B cell (primary cell): ENCODE measurements around the gene SZT2. TPM values are rescaled to one million over a fixed set of nuclear protein-coding genes. Genes with fewer than 3 reads are reported as not detected.

Source experiments
- ATAC-seq: fragments of 200-7000 bp; cut with Tn5 transposase; one replicate; pipeline ENCODE4 v1.10.0; 2021; ENCODE audit warnings: low read depth, mild to moderate bottlenecking, moderate number of reproducible peaks, moderate library complexity
- CTCF ChIA-PET: fragments of 350-600 bp; sonication (Branson Sonifier 250); formaldehyde crosslinking; loops from one replicate; lab custom pipeline; 2021; ENCODE audit warnings: antibody characterized with exemption, inconsistent platforms; lab: Charles Lee
- POLR2A ChIA-PET: fragments of 350-600 bp; sonication (Branson Sonifier 250); formaldehyde crosslinking; loops from one replicate; lab custom pipeline; 2021; ENCODE audit warnings: antibody characterized with exemption; lab: Charles Lee
- DNase-seq: peaks from one replicate; pipeline ENCODE4 v3.0.0; 2013
- H2AFZ ChIP-seq: 2 replicates; pipeline ENCODE4 v1.6.1; 2012; ENCODE audit warnings: mild to moderate bottlenecking, low read depth, low read length; ENCODE audit not compliant: insufficient read depth, poor library complexity, severe bottlenecking
- H3K27ac ChIP-seq, 2 donors: 1 replicate in 1 of 2; 2 replicates in 1 of 2; pipeline ENCODE4 v1.5.1; 2012 to 2013; ENCODE audit warnings: low read length in 2 of 2, mild to moderate bottlenecking in 2 of 2, moderate library complexity in 1 of 2
- H3K27me3 ChIP-seq, 4 experiments: fragments of 200-600 bp in 1 of 4; sonication (generic) in 1 of 4; replicated peaks in 1 of 4; 1 replicate in 2 of 4; 2 replicates in 2 of 4; pipeline versions ENCODE4 v1.6.1 to v1.7.0; 2013 to 2016; ENCODE audit warnings: low read length in 3 of 4, mild to moderate bottlenecking in 2 of 4, mixed read lengths in 1 of 4, moderate library complexity in 1 of 4; ENCODE audit not compliant: insufficient read depth in 4 of 4, control insufficient read depth in 3 of 4; ENCODE audit errors: control extremely low read depth in 1 of 4
- H3K36me3 ChIP-seq, 2 experiments: replicated peaks in 1 of 2; 1 replicate in 1 of 2; 2 replicates in 1 of 2; pipeline versions ENCODE4 v1.6.1 to v1.7.1; 2013; ENCODE audit warnings: low read length in 1 of 2; ENCODE audit not compliant: insufficient read depth in 2 of 2, control insufficient read depth in 1 of 2; ENCODE audit errors: control extremely low read depth in 1 of 2, extremely low read depth in 1 of 2
- H3K4me1 ChIP-seq, 2 donors: fragments of 200-600 bp in 1 of 2; sonication (generic) in 1 of 2; 1 replicate in 1 of 2; 2 replicates in 1 of 2; pipeline versions ENCODE4 v1.5.1 to v1.6.1; 2013 to 2017; ENCODE audit warnings: low read length in 2 of 2; ENCODE audit not compliant: control insufficient read depth in 2 of 2, insufficient read depth in 2 of 2
- H3K4me2 ChIP-seq: replicated peaks from 2 replicates; pipeline ENCODE3; 2012; ENCODE audit warnings: mild to moderate bottlenecking, low read depth, low read length; ENCODE audit not compliant: poor library complexity, severe bottlenecking
- H3K4me3 ChIP-seq, 5 experiments: fragments of 200-600 bp in 1 of 5; sonication (generic) in 1 of 5; 1 replicate in 3 of 5; 2 replicates in 2 of 5; pipeline versions ENCODE4 v1.5.1 to v1.7.0; 2011 to 2016; ENCODE audit warnings: low read length in 4 of 5, mild to moderate bottlenecking in 4 of 5, low read depth in 2 of 5, control low read depth in 1 of 5, moderate library complexity in 1 of 5; ENCODE audit not compliant: insufficient read depth in 1 of 5; ENCODE audit errors: control extremely low read depth in 1 of 5, extremely low read depth in 1 of 5
- H3K79me2 ChIP-seq: fragments of 200-600 bp; sonication (generic); one replicate; pipeline ENCODE4 v1.6.0; 2016; ENCODE audit warnings: low read length; ENCODE audit not compliant: control insufficient read depth, insufficient read depth
- H3K9ac ChIP-seq: fragments of 200-600 bp; sonication (generic); 2 replicates; pipeline ENCODE4 v1.6.1; 2017; ENCODE audit warnings: mild to moderate bottlenecking, low read length, moderate library complexity
- H3K9me3 ChIP-seq, 3 donors: one replicate each; pipeline versions ENCODE4 v1.6.1 to v1.7.1; 2013; ENCODE audit warnings: low read length in 2 of 3; ENCODE audit not compliant: control insufficient read depth in 2 of 3, insufficient read depth in 1 of 3; ENCODE audit errors: control extremely low read depth in 1 of 3
- H4K20me1 ChIP-seq: 2 replicates; pipeline ENCODE4 v1.6.0; 2012; ENCODE audit warnings: mild to moderate bottlenecking, low read length; ENCODE audit not compliant: insufficient read depth, control insufficient read depth, poor library complexity, severe bottlenecking
- H3K27ac Mint-ChIP-seq: one replicate; pipeline ENCODE4 v1.8.0; 2021; ENCODE audit warnings: mixed read lengths
- H3K27me3 Mint-ChIP-seq: one replicate; pipeline ENCODE4 v1.8.0; 2021; ENCODE audit warnings: mixed read lengths
- H3K4me1 Mint-ChIP-seq: one replicate; pipeline ENCODE4 v1.8.0; 2021; ENCODE audit warnings: mixed read lengths
- H3K4me3 Mint-ChIP-seq: one replicate; pipeline ENCODE4 v1.8.0; 2021; ENCODE audit warnings: mixed read lengths
- H3K9me3 Mint-ChIP-seq: one replicate; pipeline ENCODE4 v1.8.0; 2022; ENCODE audit warnings: mixed read lengths; ENCODE audit not compliant: insufficient read depth
- EZH2 ChIP-seq: IDR thresholded peaks from 2 replicates; pipeline ENCODE4 v1.6.1; 2012; ENCODE audit warnings: borderline replicate concordance, low read depth, mild to moderate bottlenecking, moderate library complexity, low read length; ENCODE audit not compliant: insufficient read depth, poor library complexity, severe bottlenecking
- WGBS: methylation state at CpG from one replicate; pipeline ENCODE4 v1.1.5; 2013; ENCODE audit warnings: missing lambda C conversion rate; ENCODE audit not compliant: insufficient coverage; 5-methylcytosine and 5-hydroxymethylcytosine counted together
- intact Hi-C: fragments of 100-400 bp; cut with micrococcal nuclease; formaldehyde crosslinking; loops from one replicate; pipeline ENCODE4 v1.10.0; 2022
- polyA plus RNA-seq: library from polyadenylated mRNA; depleted of rRNA; stranded (reverse); fragments of >200 nt; gene quantifications from 2 replicates; pipeline ENCODE4 v1.2.3, GENCODE V29; 2012
- total RNA-seq, 2 donors: library from RNA; stranded (reverse); fragments of 120-200 nt in 1 of 2; gene quantifications; 1 replicate in 1 of 2; 2 replicates in 1 of 2; pipeline versions ENCODE4 v1.2.3 to v1.2.4, GENCODE V29; 2013 to 2022
- TF ChIP-seq, protein P1 (sequence below): fragments of 200-600 bp; IDR thresholded peaks from one replicate; pipeline ENCODE4 v1.8.0; 2022; ENCODE audit warnings: antibody characterized with exemption, mild to moderate bottlenecking

SZT2 gene
- total and polyA plus RNA-seq, 2 donors (not counting 1 experiment from before 2014, with no cell fraction given) = 41.4 to 197 TPM

DNA sequence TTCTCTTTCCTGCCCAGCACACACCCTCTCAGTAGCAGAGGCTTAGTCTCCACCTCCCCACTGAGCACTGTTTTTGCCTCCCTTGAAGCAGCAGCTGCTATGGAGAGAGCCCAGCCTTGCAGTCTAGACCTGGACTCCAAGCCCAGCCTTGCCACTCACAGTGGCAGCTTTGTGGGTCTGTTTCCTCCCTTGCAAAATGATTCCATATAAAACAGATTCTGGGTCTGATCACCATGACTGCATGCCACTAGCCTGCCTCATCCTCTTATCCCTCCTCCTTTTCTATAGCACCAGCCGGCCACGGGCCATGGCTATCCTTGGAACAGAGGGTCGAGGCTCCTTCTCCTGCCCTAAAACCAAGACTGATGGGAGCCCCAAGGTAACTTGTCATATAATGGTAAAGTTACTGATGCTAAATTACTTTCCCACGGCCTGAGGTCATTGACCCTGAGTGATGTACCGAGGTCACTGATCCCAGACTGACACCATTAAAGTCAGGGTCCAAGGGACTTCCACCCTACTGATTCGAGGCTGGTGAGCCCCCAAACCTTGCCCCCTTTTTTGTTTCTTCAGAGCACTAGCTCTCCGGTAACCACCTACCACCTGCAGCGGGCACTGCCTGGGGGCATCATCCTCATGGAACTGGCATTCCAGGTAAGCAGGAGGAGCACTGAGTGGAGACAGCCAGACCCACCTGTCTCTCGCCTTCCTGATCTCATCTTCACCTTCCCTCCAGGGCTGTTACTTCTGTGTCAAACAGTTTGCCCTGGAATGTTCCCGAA, 56.1 kb downstream of the SZT2 start:
- no peak overlapping the region for H3K4me3 ChIP-seq
- H2AFZ ChIP-seq = no peak overlapping the region
- TF ChIP-seq, protein P1, sequence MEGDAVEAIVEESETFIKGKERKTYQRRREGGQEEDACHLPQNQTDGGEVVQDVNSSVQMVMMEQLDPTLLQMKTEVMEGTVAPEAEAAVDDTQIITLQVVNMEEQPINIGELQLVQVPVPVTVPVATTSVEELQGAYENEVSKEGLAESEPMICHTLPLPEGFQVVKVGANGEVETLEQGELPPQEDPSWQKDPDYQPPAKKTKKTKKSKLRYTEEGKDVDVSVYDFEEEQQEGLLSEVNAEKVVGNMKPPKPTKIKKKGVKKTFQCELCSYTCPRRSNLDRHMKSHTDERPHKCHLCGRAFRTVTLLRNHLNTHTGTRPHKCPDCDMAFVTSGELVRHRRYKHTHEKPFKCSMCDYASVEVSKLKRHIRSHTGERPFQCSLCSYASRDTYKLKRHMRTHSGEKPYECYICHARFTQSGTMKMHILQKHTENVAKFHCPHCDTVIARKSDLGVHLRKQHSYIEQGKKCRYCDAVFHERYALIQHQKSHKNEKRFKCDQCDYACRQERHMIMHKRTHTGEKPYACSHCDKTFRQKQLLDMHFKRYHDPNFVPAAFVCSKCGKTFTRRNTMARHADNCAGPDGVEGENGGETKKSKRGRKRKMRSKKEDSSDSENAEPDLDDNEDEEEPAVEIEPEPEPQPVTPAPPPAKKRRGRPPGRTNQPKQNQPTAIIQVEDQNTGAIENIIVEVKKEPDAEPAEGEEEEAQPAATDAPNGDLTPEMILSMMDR = no peak
- no peak for TF ChIP-seq EZH2
- no peaks in the 10 kb centered on the region for H4K20me1 ChIP-seq
- WGBS = 99% methylated on average over 6 of the region's 10 CpGs
- Mint-ChIP-seq H3K27ac (no peak overlapping the region), H3K4me1 (no peaks in the 10 kb centered on the region), H3K4me3 (no peak overlapping the region), H3K9me3 (no peaks in the 10 kb centered on the region), H3K27me3 (no peaks in the 10 kb centered on the region)
- ATAC-seq (no peak), DNase-seq (no peak)
- no peaks in the 10 kb centered on the region for H3K4me1 ChIP-seq
- no peaks in the 10 kb centered on the region for H3K9me3 ChIP-seq
- no peaks in the 10 kb centered on the region for H3K27me3 ChIP-seq
- H3K4me2 ChIP-seq = no peak overlapping the region
- no peaks in the 10 kb centered on the region for H3K79me2 ChIP-seq
- intact Hi-C loops = no loop called here
- H3K36me3 ChIP-seq = peaks cover 0 to 93% of the 10 kb centered on the region in 2 experiments
- no peak overlapping the region for H3K9ac ChIP-seq
- H3K27ac ChIP-seq = no peak overlapping the region
- ChIA-PET CTCF (no interaction called here), POLR2A (no interaction called here)

DNA sequence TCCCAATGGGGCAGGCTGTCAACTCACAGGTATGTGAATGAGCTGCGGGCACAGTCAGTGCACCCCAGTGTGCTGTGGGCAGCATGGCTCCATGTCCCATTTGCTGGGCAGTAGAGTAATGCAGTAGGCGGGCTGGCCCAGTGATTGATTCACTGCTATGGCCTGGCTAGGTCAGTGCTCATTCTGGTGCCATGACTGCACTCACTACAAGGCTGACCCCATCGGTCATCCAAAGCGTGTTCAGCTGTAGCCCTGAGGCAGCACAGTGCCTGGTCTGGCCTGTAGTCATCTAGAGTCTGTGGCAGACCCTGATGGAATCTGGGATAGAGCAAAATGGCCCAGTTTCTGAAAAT, 56.7 kb downstream of the SZT2 start:
- no peaks in the 10 kb centered on the region for H3K27me3 Mint-ChIP-seq
- no peaks in the 10 kb centered on the region for H3K9me3 Mint-ChIP-seq
- Histone ChIP-seq H3K27me3 (no peaks in the 10 kb centered on the region), H3K9ac (no peak overlapping the region), H3K27ac (no peak overlapping the region), H2AFZ (no peak overlapping the region), H3K36me3 (peaks cover 0 to 88% of the 10 kb centered on the region in 2 experiments), H3K4me3 (no peak overlapping the region), H3K9me3 (no peaks in the 10 kb centered on the region), H3K4me2 (no peak overlapping the region), H3K79me2 (no peaks in the 10 kb centered on the region), H3K4me1 (no peaks in the 10 kb centered on the region), H4K20me1 (no peaks in the 10 kb centered on the region)
- H3K4me1 Mint-ChIP-seq = no peaks in the 10 kb centered on the region
- DNase-seq = no peak
- ChIA-PET CTCF (no interaction called here), POLR2A (no interaction called here)
- ATAC-seq = no peak
- no peak for TF ChIP-seq EZH2
- TF ChIP-seq, protein P1 = no peak
- H3K4me3 Mint-ChIP-seq = no peak overlapping the region
- intact Hi-C loops = no loop called here
- 100% methylated on average over 4 of the region's 4 CpGs for WGBS
- no peak overlapping the region for H3K27ac Mint-ChIP-seq
